ENCODE measurements around the gene ATG9A.
A peak's percentile ranks its signal among the peaks of the same experiment; 100 is the strongest.

- TF ChIP-seq, protein P1, sequence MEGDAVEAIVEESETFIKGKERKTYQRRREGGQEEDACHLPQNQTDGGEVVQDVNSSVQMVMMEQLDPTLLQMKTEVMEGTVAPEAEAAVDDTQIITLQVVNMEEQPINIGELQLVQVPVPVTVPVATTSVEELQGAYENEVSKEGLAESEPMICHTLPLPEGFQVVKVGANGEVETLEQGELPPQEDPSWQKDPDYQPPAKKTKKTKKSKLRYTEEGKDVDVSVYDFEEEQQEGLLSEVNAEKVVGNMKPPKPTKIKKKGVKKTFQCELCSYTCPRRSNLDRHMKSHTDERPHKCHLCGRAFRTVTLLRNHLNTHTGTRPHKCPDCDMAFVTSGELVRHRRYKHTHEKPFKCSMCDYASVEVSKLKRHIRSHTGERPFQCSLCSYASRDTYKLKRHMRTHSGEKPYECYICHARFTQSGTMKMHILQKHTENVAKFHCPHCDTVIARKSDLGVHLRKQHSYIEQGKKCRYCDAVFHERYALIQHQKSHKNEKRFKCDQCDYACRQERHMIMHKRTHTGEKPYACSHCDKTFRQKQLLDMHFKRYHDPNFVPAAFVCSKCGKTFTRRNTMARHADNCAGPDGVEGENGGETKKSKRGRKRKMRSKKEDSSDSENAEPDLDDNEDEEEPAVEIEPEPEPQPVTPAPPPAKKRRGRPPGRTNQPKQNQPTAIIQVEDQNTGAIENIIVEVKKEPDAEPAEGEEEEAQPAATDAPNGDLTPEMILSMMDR (IDR thresholded peaks at IDR 0.05): peak in 6 of 7 experiments; percentile 15 to 54 (median 30)
- TF ChIP-seq POLR2A (IDR thresholded peaks at IDR 0.05): peak; percentile 94 to 98 (median 95)
Measured at GRCh38 chr2:219177552-219178376, 51.7 kb downstream of the ATG9A start, which contains the start of gene RETREG2.

Measured in body of pancreas (tissue), 4 donors.